NCI-H2107 treated with DMSO at 0.1 percent for 48 hours (cell line): Measurements from ENCODE around the gene KLHL30.

ENCODE experiments used
- DNase-seq: peaks from one replicate; lab custom pipeline; 2025; ENCODE audit not compliant: unreplicated experiment; lab: John Stamatoyannopoulos, UW

The KLHL30 gene

GRCh38 chr2:238130111-238130695 lies 8.3 kb upstream of the KLHL30 start:
- no peak for DNase-seq

- DNase-seq: no peak
Observed at GRCh38 chr2:238130696-238131628, 7.5 kb upstream of the KLHL30 start.

- DNase-seq: no peak
Observed at GRCh38 chr2:238131761-238132462, 6.6 kb upstream of the KLHL30 start.

- no peak for DNase-seq
Observed at GRCh38 chr2:238132463-238133450, 5.7 kb upstream of the KLHL30 start.

GRCh38 chr2:238133499-238134392 lies 4.7 kb upstream of the KLHL30 start:
- no peak for DNase-seq

- no peak for DNase-seq
Observed at GRCh38 chr2:238134393-238134785, 4.1 kb upstream of the KLHL30 start.

GRCh38 chr2:238135601-238136150 lies 2.8 kb upstream of the KLHL30 start:
- no peak for DNase-seq

- no peak for DNase-seq
Observed at GRCh38 chr2:238136820-238137537, 1.5 kb upstream of the KLHL30 start.

GRCh38 chr2:238137885-238138284 lies 583 bp upstream of the KLHL30 start:
- no peak for DNase-seq

GRCh38 chr2:238139196-238140039 lies 950 bp downstream of the KLHL30 start:
- DNase-seq: no peak

GRCh38 chr2:238140040-238140439 lies 1.6 kb downstream of the KLHL30 start:
- DNase-seq: no peak

GRCh38 chr2:238140721-238141540 lies 2.5 kb downstream of the KLHL30 start:
- DNase-seq: no peak

- DNase-seq: no peak
Observed at GRCh38 chr2:238141541-238142318, 3.3 kb downstream of the KLHL30 start.

GRCh38 chr2:238142382-238143205 lies 4.1 kb downstream of the KLHL30 start:
- DNase-seq: no peak

- DNase-seq: no peak
Observed at GRCh38 chr2:238143239-238143951, 4.9 kb downstream of the KLHL30 start.
